Stimulated activated CD8-positive, alpha-beta memory T cell treated with anti-CD3 and anti-CD28 coated beads, Interleukin-12 subunit alpha, Interleukin-12 subunit beta, amount 100 ng/mL, for 1 hour (primary cell): ENCODE data around the gene CNTFR.
"Not testable (repeated sequence)": the region's sequence is repeated elsewhere in the genome, so short reads cannot be mapped to it uniquely, and the experiment has no call there.

Experiments used
- DNase-seq: peaks from one replicate; pipeline ENCODE4 v3.0.0-alpha.2; 2020; ENCODE audit warnings: low read depth

Gene CNTFR

GRCh38 chr9:34555002-34555348, 34.5 kb downstream of the CNTFR start:
- no peak for DNase-seq

GRCh38 chr9:34554211-34555001, 35.1 kb downstream of the CNTFR start:
- no peak for DNase-seq

- no peak for DNase-seq
Observed at GRCh38 chr9:34553511-34554021, 36.0 kb downstream of the CNTFR start.

DNA sequence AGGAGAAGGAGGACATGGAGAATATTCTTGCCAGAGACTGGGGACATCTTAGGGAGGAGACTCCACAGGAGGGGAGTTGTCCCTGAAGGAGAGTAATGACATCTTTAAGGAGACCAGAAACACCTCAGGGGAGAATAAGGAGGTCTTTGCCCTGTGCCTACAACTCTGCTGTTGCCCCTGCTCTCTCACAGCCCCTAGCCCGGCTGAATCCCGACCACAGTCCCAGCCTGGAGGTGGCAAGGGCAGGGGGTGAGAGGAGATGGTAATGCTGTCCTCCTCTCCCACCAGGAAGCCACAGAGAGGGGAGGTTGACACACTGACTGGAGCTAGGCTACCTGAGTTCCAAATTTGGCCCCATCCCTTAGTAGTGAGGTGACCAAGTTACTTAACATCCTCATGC, 36.5 kb downstream of the CNTFR start:
- DNase-seq = no peak

- DNase-seq = no peak
Observed at GRCh38 chr9:34552606-34552981, 36.9 kb downstream of the CNTFR start.

DNA sequence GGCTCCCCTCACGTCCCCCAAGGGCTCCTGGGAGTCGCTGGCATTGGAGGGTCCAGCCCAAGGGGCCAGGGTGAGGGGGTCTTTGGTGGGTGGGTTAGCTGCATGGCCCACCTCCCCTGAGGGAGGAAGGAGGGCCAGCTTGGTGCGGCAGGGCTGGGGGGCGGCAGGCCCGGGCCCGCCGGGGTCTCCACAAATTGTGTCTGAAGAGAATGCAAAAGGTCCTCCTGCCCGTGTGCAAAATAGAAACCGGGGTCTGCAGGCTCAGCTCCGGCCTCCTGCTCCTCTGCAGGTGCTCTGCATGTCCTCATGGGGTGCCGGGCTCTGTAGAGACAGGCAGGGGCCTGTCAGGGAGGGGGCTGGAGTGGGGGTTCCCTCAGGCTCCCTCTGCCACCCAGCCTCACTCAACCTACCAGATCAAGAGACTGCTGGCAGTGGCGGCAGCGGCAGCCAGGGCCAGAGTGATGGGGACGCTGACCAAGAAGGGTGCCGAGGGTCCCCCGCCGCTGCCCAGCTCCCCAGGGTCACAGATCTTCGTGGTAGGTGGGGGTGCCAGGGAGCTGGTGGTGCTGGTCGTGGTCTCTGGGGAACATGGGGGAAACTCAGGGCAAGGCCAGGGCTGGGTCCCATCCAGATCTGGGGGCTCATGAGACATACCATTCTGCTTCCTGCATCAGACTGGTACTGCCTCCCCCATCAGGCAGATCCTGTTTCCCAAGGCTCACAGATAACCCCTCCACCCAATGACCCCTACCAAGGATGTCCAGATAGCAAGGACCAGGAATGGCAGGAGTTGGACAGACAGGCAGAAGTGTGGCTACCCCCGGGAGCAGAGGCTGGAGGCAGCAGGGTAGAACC, 37.5 kb downstream of the CNTFR start:
- no peak for DNase-seq

GRCh38 chr9:34550681-34551270, 38.7 kb downstream of the CNTFR start:
- DNase-seq = no peak

DNA sequence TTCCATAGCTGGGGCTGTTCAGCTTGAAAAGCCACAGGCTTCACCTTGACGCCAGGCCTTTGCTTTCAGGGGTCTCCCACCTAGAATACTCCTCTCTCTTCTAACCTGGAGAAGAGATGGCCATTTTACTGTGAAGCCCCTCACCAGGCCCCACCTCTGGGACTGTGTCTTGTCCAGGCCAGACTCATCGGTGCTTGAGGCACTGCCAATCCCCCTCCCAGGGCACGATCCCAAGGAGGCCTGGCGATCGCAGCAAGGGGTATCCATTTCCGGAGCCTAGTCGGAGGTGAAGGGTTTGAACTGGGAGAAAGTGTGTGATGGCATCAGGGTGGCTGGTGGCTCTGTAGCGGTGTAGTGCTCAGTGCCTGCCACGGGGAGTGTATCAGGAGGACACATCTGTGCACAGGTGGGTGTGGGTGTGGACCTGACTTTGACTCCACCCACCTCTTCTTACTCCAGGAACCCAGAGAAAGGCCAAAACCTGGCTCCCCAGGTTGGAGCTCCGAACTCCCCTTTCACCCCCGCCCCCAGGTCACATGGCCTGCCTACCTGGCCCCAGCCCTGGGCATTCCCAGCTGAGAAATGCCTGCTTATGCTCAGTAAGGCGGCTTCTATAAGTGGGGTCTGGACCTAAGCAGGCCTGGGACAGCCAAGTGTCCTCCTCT, 39.4 kb downstream of the CNTFR start:
- no peak for DNase-seq

DNA sequence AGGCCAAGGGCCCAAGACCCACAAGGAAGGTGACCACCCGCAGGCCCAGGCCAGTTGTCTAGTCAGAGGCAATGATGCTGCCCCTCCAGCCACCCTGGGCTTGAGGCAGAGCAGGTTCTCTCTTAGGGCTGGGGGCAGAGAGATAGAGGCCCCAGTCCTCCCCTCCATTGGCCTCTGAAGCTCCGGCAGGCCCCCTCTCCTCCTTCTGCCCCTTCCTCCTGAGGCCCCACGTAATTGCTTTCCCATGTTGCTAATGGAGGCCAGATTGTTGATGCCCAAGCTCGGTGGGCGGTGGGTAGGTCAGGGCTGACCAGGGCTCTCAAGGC, 40.2 kb downstream of the CNTFR start:
- DNase-seq = no peak

- no peak for DNase-seq
Observed at GRCh38 chr9:34547960-34548611, 41.4 kb downstream of the CNTFR start.

DNA sequence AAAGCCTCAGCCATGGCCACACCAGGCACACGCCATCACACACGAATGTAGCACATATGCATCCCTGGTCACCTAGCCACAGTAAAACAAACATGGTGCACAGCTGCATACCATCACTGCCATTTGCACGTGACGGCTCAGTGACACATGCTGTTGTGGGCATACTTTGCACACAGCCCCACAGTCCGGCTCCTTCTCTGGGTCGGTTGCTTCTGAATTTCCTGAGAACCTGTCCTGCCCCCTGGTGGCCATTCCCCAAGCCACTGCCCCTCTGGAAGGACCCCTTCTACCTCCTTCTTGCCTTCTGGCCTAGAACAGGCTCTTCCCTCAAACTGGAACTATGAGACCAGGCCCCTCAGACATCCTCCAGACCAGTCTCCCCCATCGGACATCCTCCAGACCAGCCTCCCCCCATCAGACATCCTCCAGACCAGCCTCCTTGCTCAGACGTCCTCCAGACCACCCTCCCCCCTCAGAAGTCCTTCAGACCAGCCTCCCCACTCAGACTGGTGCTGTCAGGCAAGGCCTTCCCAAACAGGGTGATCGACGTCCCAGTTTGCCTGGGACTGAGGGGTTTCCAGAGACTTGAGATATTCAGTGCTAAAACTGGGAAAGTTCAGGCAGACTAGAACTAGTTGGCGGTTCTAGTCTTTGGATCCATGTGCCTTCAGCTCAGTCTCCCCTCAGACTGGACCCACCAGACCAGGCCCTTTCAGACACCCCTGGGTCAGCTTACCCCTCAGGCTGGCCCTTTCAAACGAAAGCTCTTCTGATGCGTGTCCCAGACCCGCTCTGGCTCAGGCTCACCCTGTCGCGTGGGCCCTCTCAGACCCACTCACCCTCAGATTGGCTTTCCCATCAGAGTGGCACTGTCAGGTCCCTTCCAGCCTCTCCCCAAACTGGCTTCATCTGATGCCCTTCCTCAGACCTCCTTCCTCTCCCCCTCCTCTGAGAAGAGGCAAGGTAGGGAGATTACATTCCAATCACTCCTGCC, 42.4 kb downstream of the CNTFR start:
- peak; percentile 30 for DNase-seq

GRCh38 chr9:34546102-34546833, 43.3 kb downstream of the CNTFR start:
- no peak for DNase-seq

GRCh38 chr9:34545497-34545896, 44.0 kb downstream of the CNTFR start:
- no peak for DNase-seq

DNA sequence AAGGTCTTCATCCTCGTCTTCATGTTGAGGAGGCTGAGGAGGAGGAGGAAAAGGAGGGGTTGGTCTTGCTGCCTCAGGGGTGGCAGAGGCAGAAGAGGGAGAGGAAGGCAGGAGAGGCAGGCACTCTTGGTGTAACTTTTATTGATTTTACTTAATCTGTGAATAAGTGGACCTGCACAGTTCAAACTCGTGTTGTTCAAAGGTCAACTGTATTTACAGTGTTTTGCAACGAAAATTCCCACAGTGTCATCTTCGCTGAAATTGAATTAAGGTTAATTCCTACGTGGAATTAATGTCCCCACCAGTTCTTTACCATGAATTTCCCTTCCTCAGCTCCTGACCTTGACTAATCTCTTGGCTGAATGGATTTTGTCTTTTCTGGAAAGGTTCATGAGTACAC, 45.5 kb downstream of the CNTFR start:
- no peak for DNase-seq

GRCh38 chr9:34541540-34541939, 48.0 kb downstream of the CNTFR start:
- DNase-seq = no peak

DNA sequence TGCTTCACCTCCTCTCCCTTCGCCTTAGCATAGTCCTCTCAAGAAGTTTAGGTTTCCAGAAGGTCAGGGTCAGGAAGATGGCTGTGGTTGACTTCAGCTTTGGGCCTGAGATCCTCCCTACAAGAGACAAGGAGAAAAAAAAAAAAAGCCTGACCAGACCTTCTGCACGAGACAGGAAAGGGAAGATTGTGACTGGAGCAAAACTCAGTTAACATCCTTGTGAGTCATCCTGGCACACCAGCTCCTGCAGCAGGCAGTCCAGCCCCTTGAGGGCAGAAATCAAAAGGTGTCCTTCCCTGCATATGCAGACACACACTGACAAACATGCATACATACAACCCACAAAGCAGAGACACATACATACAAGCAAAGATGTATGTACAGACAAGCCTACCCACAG, 48.7 kb downstream of the CNTFR start:
- no peak for DNase-seq

- no peak for DNase-seq
Observed at GRCh38 chr9:34536685-34537084, 52.8 kb downstream of the CNTFR start.

DNA sequence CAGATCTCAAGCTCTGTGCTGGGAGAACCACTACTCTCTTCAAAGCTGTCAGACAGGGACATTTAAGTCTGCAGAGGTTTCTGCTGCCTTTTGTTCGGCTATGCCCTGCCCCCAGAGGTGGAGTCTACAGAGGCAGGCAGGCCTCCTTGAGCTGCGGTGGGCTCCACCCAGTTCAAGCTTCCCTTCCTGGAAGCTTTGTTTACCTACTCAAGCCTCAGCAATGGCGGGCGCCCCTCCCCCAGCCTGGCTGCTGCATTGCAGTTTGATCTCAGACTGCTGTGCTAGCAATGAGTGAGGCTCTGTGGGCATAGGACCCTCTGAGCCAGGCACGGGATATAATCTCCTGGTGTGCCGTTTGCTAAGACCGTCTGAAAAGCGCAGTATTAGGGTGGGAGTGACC, 57.5 kb downstream of the CNTFR start:
- DNase-seq = not testable (repeated sequence)

- DNase-seq = no peak
Observed at GRCh38 chr9:34526026-34526425, 63.5 kb downstream of the CNTFR start.

DNA sequence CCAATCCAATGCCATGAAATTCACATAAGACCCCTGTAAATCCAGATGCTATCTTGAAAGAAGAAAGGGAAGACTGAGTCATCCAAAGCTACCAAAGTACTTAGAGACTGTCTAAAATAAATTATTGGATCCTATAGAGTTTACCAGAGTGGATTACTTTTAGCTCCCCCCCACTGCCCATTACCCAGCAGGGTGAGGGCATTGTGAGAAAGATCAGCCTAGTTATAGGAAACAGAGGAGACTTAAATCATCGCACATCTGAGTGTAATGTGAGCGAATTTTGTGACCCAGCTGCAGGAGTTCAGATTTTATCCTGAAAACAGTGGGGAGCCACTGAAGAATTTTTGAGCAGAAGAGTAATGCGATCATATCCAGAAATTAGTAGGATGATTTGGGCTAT, 65.2 kb downstream of the CNTFR start:
- no peak for DNase-seq
